ENCODE results near the gene ZNF552.

ZNF552 gene

GRCh38 chr19:57771417-57771816 lies 43.3 kb downstream of the ZNF552 start:
- no peak for DNase-seq

DNA sequence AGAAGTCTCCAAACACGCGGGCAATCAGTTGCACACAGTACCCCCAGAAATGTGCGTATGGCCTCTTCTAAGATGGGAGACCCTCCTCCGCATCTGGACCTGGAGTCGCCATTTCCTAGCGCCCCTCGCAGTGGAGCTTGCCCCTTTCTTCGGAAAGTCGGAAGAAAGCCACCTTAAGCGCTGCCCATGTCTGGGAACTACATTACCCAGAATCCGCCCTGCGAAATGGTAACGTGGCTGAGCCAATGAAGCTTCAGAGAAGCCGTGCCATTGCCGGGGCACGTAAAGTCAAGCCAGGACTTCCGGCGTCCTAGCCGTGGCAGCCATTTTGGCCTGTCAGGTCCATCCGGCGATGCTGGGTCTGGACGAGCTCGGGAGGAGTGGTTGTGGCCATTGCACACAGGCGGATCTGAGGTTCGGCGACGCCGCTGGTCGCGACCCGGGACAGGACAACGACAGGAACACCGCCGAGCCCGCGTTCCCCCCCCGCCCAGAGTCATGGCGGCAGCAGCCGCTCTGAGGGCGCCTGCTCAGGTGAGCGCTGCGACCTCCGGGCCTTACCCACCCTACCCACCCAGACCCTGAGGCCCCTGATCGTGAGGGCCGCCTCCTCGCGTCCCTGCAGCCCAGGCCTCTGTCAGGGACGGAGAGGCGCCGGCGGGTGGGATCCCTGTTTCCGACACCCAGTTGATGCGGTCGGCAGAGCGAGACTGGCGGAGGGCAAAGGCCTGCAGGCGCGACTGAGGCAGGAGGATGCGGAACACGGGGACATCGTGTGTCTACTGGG lies 45.2 kb downstream of the ZNF552 start, which contains the start of gene ZNF586:
TSS of gene ZNF586 (plus strand) at position 332 of the 787 bp plus-strand sequence. CDS start at position 499, 167 bp downstream.
- peak; percentile 91 to 96 for DNase-seq

DNA sequence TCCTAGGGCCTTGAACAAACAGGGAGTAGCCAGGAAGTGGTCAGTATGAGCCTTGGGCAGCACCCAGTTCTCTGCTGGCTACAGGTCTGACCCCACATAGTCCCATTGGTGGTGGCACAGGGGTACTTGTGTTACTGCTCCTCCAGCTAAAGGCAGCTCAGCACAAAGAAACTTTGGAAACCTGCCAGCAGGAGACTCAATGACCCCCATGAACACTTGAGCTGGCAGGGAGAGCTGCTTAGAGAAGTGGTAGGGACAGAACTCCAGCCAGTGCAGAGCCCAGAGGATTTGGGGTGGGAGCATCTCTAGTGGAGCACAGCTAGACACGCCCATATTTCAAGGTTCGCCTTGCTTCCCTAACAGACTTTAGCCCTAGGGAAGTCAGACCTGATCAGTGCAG lies 55.6 kb downstream of the ZNF552 start:
- DNase-seq = no peak

DNA sequence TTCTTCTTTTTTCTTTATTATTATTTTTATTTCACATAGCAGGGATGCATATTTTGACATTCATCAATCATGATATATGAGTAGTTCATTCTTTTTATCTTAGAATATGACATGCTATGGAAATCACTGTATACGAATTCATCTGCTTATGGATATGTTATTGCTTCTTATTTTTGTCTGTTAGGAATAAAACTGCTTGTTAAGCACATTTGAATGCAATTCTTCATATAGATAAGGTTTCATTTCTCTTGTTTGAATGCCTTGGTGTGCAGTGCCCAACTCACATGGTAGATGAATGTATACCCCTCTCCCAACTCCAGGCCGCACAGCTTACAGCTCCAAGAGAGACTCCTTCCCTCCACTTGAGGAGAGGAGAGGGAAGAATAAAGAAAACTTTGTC lies 56.8 kb downstream of the ZNF552 start:
- DNase-seq = no peak

Data from NCI-H524 (cell line).